HCT116 (cell line): ENCODE results near the gene RAB34. TPM values are rescaled to one million over a fixed set of nuclear protein-coding genes. Genes with fewer than 3 reads are reported as not detected.
"Not testable (repeated sequence)": the region's sequence is repeated elsewhere in the genome, so short reads cannot be mapped to it uniquely, and the experiment has no call there.

Experiments used
- ATAC-seq: fragments of 200-7000 bp; cut with Tn5 transposase; 2 replicates; pipeline ENCODE4 v1.9.1; 2020; ENCODE audit warnings: mild to moderate bottlenecking, moderate library complexity
- BruUV-seq: library from RNA; stranded (reverse); fragments of 400-500 nt; replicated peaks from 2 replicates; lab custom pipeline; 2021; lab: Mats Ljungman, UMichigan
- CTCF ChIA-PET: fragments of 300-600 bp; sonication (Branson Sonifier 250); formaldehyde crosslinking; loops from one replicate; lab custom pipeline; 2021; ENCODE audit warnings: antibody characterized with exemption; lab: Charles Lee
- POLR2A ChIA-PET: fragments of 300-600, 350-600 bp; sonication (Branson Sonifier 250); formaldehyde crosslinking; loops from one replicate; lab custom pipeline; 2021; ENCODE audit warnings: antibody characterized with exemption; lab: Charles Lee
- RAD21 ChIA-PET, 2 experiments: fragments of 300-600 bp; sonication (Branson Sonifier 250); formaldehyde crosslinking; loops; one replicate each; lab custom pipeline; 2023; ENCODE audit warnings: low total read pairs in 2 of 2; ENCODE audit not compliant: uncharacterized antibody in 2 of 2, unreplicated experiment in 2 of 2, low non-redundant PET in 1 of 2; lab: Charles Lee
- DNase-seq: peaks from one replicate; pipeline ENCODE4 v3.0.0-alpha.2; 2010; ENCODE audit warnings: low read depth, low spot score
- H2AFZ ChIP-seq: fragments of 200-600 bp; shearing (Covaris generic), sonication (generic); 2 replicates; pipeline ENCODE4 v1.6.1; 2017; ENCODE audit warnings: low read depth, mixed run types, mixed read lengths, antibody characterized with exemption, low read length; ENCODE audit not compliant: poor library complexity, severe bottlenecking
- H3K27ac ChIP-seq: 2 replicates; pipeline ENCODE4 v1.5.1; 2012; ENCODE audit warnings: low read depth, low read length
- H3K27me3 ChIP-seq: fragments of 200-600 bp; sonication (generic); 2 replicates; pipeline ENCODE4 v1.6.1; 2016; ENCODE audit warnings: mixed run types, low read length, mixed read lengths; ENCODE audit not compliant: insufficient read depth
- H3K36me3 ChIP-seq, 2 experiments: fragments of 200-500 bp in 1 of 2; fragments of 200-600 bp in 1 of 2; sonication (Bioruptor generic) in 1 of 2; sonication (generic) in 1 of 2; 2 replicates each; pipeline versions ENCODE4 v1.5.1 to v1.6.1; 2014 to 2016; ENCODE audit warnings: low read length in 2 of 2, inconsistent platforms in 1 of 2, mixed read lengths in 1 of 2, mixed run types in 1 of 2; ENCODE audit not compliant: insufficient read depth in 2 of 2, control insufficient read depth in 1 of 2
- H3K4me1 ChIP-seq, 2 experiments: fragments of 200-600 bp in 1 of 2; sonication (generic) in 1 of 2; 2 replicates each; pipeline versions ENCODE4 v1.5.1 to v1.6.1; 2012 to 2017; ENCODE audit warnings: low read length in 2 of 2, inconsistent platforms in 1 of 2, mild to moderate bottlenecking in 1 of 2, mixed read lengths in 1 of 2, mixed run types in 1 of 2, moderate library complexity in 1 of 2; ENCODE audit not compliant: insufficient read depth in 2 of 2, control insufficient read depth in 1 of 2
- H3K4me2 ChIP-seq: fragments of 200-600 bp; sonication (generic); 2 replicates; pipeline ENCODE4 v1.6.1; 2017; ENCODE audit warnings: mixed run types, low read length, mixed read lengths
- H3K4me3 ChIP-seq, 2 experiments: fragments of 200-600 bp in 1 of 2; sonication (generic) in 1 of 2; replicated peaks in 1 of 2; 2 replicates each; pipeline ENCODE4 v1.5.1; 2011 to 2016; ENCODE audit warnings: low read length in 2 of 2, control low read depth in 1 of 2, low read depth in 1 of 2, mild to moderate bottlenecking in 1 of 2, mixed read lengths in 1 of 2, mixed run types in 1 of 2
- H3K79me2 ChIP-seq: fragments of 200-600 bp; sonication (generic); 2 replicates; pipeline ENCODE4 v1.6.1; 2017; ENCODE audit warnings: mild to moderate bottlenecking, mixed run types, low read length, moderate library complexity, mixed read lengths; ENCODE audit not compliant: insufficient read depth
- H3K9ac ChIP-seq: fragments of 200-600 bp; sonication (generic); 2 replicates; pipeline ENCODE4 v1.6.1; 2016; ENCODE audit warnings: low read length, mixed read lengths
- H3K9me2 ChIP-seq: fragments of 200-600 bp; sonication (generic), shearing (Covaris generic); 2 replicates; pipeline ENCODE4 v1.6.1; 2017; ENCODE audit warnings: mixed run types, mild to moderate bottlenecking, moderate library complexity; ENCODE audit not compliant: insufficient read depth
- H3K9me3 ChIP-seq, 2 experiments: fragments of 200-500 bp in 1 of 2; fragments of 200-600 bp in 1 of 2; sonication (Bioruptor generic) in 1 of 2; sonication (generic) in 1 of 2; 2 replicates each; pipeline ENCODE4 v1.6.1; 2014 to 2017; ENCODE audit warnings: low read length in 2 of 2, mixed read lengths in 2 of 2, inconsistent platforms in 1 of 2, low read depth in 1 of 2, mild to moderate bottlenecking in 1 of 2, mixed run types in 1 of 2, moderate library complexity in 1 of 2; ENCODE audit not compliant: control insufficient read depth in 1 of 2, insufficient read depth in 1 of 2
- H4K20me1 ChIP-seq: fragments of 200-600 bp; sonication (generic), shearing (Covaris generic); 2 replicates; pipeline ENCODE4 v1.6.1; 2017; ENCODE audit warnings: mixed run types, mild to moderate bottlenecking, moderate library complexity; ENCODE audit not compliant: insufficient read depth
- ELF1 ChIP-seq: IDR thresholded peaks from 2 replicates; pipeline ENCODE4 v1.6.1; 2012; ENCODE audit warnings: low read depth, borderline replicate concordance
- JUND ChIP-seq: IDR thresholded peaks from 2 replicates; pipeline ENCODE4 v1.6.1; 2012
- SIN3A ChIP-seq: IDR thresholded peaks from 2 replicates; pipeline ENCODE4 v1.6.1; 2012; ENCODE audit warnings: low read depth
- SP1 ChIP-seq: IDR thresholded peaks from 2 replicates; pipeline ENCODE4 v1.6.1; 2012; ENCODE audit warnings: low read depth
- TCF7L2 ChIP-seq: IDR thresholded peaks from 2 replicates; pipeline ENCODE4 v1.7.0; 2011; ENCODE audit warnings: borderline replicate concordance, inconsistent platforms; ENCODE audit not compliant: insufficient read depth, insufficient read length; ENCODE audit errors: extremely low read depth
- intact Hi-C: fragments of 100-400 bp; cut with micrococcal nuclease; formaldehyde crosslinking; loops from 2 replicates; pipeline ENCODE4 v1.10.0; 2022
- total RNA-seq: library from RNA; stranded (reverse); gene quantifications from one replicate; pipeline ENCODE4 v1.2.1, GENCODE V29; 2021; ENCODE audit not compliant: unreplicated experiment

Gene RAB34
- total RNA-seq, 1 experiment from 2014 or later = 0.59 TPM

DNA sequence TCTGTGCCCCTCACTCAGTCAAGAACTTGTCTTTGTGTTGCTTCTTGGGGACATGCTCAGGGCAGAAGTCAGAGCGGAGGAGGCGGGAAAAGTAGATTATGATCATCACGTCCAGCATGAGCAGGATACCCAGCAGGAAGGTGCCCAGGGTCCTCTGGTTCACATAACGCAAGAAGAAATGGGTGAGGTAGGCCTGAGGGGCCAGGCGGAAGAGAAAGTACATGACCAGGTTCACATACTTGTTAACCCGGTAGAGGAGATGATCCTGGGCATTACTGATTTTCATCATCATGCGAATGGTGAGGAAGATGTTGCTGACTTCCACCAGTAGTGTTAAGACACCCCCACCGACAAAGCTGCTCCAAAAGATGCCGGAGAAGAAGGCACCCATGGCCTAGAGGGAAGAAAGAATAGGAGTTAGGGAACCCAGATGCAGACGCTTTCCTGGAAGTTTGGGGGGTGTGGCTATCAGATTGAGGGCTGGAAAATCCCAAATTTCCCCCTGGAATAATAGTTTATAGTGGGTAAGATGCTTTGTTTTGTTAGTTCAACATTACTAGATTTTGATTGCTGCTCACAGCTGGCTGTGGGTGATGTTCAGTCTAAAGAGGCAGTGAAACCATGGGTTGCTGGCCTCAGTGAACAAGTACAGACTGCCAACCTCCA, 7.0 kb upstream of the RAB34 start:
- no TSS peak for BruUV-seq
- Histone ChIP-seq H3K4me1 (peaks cover 37 to 80% of the 10 kb centered on the region in 2 experiments), H3K27me3 (no peaks in the 10 kb centered on the region), H3K9me2 (no peaks in the 10 kb centered on the region), H3K4me2 (peak overlapping the region; percentile 77), H3K27ac (peak overlapping the region; percentile 89), H3K4me3 (peak overlapping the region; percentile 58 to 59), H3K36me3 (peaks cover 22 to 43% of the 10 kb centered on the region in 2 experiments; a peak in 3 of 4 replicates), H2AFZ (no peak overlapping the region), H3K9me3 (no peaks in the 10 kb centered on the region), H3K79me2 (peaks cover 49% of the 10 kb centered on the region), H4K20me1 (peaks cover 15% of the 10 kb centered on the region; the same call in 1 of the 2 replicates), H3K9ac (peak overlapping the region; percentile 90)
- ChIA-PET RAD21 (interaction anchor here in 1 of 2 experiments (0.6 kb wide), 1 partner anchor 13 kb away, joined by 3 read pairs; no protein-coding TSS in a partner anchor), POLR2A (interaction anchor here (0.6 to 3.8 kb wide), 8 partner anchors 13 to 392 kb away, joined by 3 to 24 read pairs (median 4); partner anchors contain the start of genes PHF12 and PROCA1), CTCF (interaction anchor here (0.8 to 5.2 kb wide), 3 partner anchors 24 to 229 kb away, joined by 3 to 207 read pairs (median 61); partner anchors contain the start of gene TRAF4)
- intact Hi-C loops = loop anchor here (5.0 kb wide), 1 partner anchor 388 kb away; no protein-coding TSS in a partner anchor
- DNase-seq = no peak
- TF ChIP-seq ELF1 = no peak
- peak; percentile 7; the same call in 1 of the 2 replicates for TF ChIP-seq JUND
- TF ChIP-seq SIN3A = peak; percentile 47; the same call in 1 of the 2 replicates
- peak; percentile 30; the same call in 1 of the 2 replicates for TF ChIP-seq SP1
- no peak for TF ChIP-seq TCF7L2
- ATAC-seq = no peak

DNA sequence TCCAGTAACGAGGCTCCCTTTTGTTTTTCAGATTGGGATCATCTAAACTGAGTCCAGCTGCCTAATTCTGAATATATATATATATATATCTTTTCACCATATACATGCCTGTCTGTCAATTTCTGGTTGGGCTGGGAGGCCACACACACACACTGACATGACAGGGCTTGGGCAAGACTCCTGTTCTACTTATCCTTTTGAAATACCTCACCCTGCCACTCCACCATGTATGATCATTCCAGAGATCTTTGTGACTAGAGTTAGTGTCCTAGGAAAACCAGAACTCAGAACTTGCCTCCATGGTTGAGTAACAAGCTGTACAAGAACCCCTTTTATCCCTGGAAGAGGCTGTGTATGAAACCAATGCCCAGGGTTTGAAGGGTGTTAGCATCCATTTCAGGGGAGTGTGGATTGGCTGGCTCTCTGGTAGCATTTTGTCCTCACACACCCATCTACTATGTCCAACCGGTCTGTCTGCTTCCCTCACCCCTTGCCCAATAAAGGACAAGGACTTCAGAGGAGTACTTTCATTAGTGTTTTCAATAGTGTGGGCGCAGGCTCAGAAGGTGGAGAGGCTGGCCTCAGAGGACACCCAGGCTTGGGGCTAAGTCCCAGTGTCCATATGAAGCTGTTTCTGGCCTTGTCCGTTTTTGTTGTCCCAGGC, 6.3 kb upstream of the RAB34 start:
- H3K4me1 ChIP-seq = peaks cover 31 to 78% of the 10 kb centered on the region in 2 experiments
- peaks cover 49% of the 10 kb centered on the region for H3K79me2 ChIP-seq
- H3K9me3 ChIP-seq, H3K27me3 ChIP-seq, H2AFZ ChIP-seq, DNase-seq, CTCF ChIA-PET, ATAC-seq, intact Hi-C loops, RAD21 ChIA-PET, H3K9me2 ChIP-seq, BruUV-seq: not testable (repeated sequence)
- peak overlapping the region; percentile 58 to 59 for H3K4me3 ChIP-seq
- POLR2A ChIA-PET = interaction anchor here (0.6 to 3.8 kb wide), 3 partner anchors 9 to 393 kb away, joined by 4 to 24 read pairs (median 4); partner anchors contain the start of gene PHF12
- peak overlapping the region; percentile 89 for H3K27ac ChIP-seq
- peak overlapping the region; percentile 99 for H3K9ac ChIP-seq
- H3K4me2 ChIP-seq = peak overlapping the region; percentile 77
- H3K36me3 ChIP-seq = peaks cover 22 to 43% of the 10 kb centered on the region in 2 experiments; a peak in 3 of 4 replicates
- 0 out of 2 replicates have a peak, but pooled peaks have one; percentile 4 for TF ChIP-seq SIN3A
- H4K20me1 ChIP-seq = peaks cover 15% of the 10 kb centered on the region; the same call in 1 of the 2 replicates
